Measurements from ENCODE around the gene TAF8. TPM values are rescaled to one million over a fixed set of nuclear protein-coding genes. Genes with fewer than 3 reads are reported as not detected.

Gene TAF8
- total RNA-seq, 1 experiment from 2014 or later: 22.5 TPM

DNA sequence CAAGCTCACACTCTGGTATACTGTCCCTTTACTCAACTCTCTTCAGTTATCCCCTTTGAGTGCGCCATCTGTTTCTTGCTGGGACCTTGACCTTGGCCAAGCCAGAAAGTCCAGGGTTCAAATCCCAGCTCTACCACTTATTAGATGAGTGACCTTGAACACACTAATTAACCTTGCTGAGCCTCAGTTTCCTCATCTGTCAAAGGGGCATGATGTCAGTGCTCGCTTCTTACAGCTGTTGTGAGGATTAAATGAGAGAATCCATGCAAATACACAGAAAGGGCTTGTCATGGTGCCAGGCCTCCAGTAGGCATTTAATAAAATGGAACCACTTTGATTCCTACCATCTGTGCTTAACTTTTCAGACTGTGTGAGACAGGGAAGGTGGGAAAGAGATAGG lies 57.7 kb downstream of the TAF8 start:
- CTCF ChIA-PET: no interaction called here

GRCh38 chr6:42110683-42111082 lies 60.4 kb downstream of the TAF8 start:
- POLR2A ChIA-PET (ENCODE audit: low non-redundant PET): no interaction called here
- no TSS peak for BruUV-seq (replicated peaks)

More for the DNA sequence above, 57.7 kb downstream of the TAF8 start:
- Histone ChIP-seq H3K4me1 (ENCODE audit: insufficient read depth, low read length, poor library complexity, severe bottlenecking) (no peaks in the 10 kb centered on the region), H3K27ac (ENCODE audit: low read depth, low read length, poor library complexity, severe bottlenecking) (no peak overlapping the region), H3K4me3 (ENCODE audit: low read depth, low read length, poor library complexity, severe bottlenecking) (no peak overlapping the region), H3K9me3 (ENCODE audit: low read depth, low read length, poor library complexity, severe bottlenecking) (no peaks in the 10 kb centered on the region), H3K36me3 (ENCODE audit: insufficient read depth, low read length, poor library complexity, severe bottlenecking) (no peaks in the 10 kb centered on the region), H3K27me3 (replicated peaks; ENCODE audit: insufficient read depth, low read depth, low read length, poor library complexity) (no peaks in the 10 kb centered on the region)
- intact Hi-C loops (cut with micrococcal nuclease; ENCODE audit: unreplicated experiment): no loop called here
- no peak for DNase-seq (ENCODE audit: low spot score)
- POLR2A ChIA-PET (ENCODE audit: low non-redundant PET): no interaction called here
- no TSS peak for BruUV-seq (replicated peaks)
- TF ChIP-seq EZH2 (IDR thresholded peaks at IDR 0.05; ENCODE audit: borderline replicate concordance, low read depth, low read length, poor library complexity, severe bottlenecking) (no peak), CTCF (conservative IDR thresholded peaks at IDR 0.05; ENCODE audit: low read depth, low read length) (no peak)

DNA sequence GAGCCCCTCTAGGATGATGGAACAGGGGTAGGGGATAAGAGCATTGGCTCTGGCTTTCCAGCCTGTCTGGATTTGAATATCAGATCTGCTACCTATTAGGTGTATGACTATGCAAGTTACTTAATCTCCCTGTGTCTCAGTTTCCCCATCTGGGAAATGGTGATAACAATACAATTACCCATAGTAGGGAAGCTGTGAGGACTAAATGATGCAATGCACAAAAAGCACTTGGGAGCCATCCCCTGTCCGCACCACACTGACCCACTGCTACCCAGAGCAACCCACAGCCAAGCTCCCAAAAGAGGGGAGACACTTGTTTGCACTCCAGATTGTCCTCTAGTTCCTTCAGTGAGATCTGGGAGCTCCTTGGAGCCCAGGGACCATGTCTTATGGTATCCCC lies 62.0 kb downstream of the TAF8 start:
- POLR2A ChIA-PET (ENCODE audit: low non-redundant PET): no interaction called here

More at GRCh38 chr6:42110683-42111082, 60.4 kb downstream of the TAF8 start:
- Histone ChIP-seq H3K27ac (ENCODE audit: low read depth, low read length, poor library complexity, severe bottlenecking) (no peak overlapping the region), H3K4me1 (ENCODE audit: insufficient read depth, low read length, poor library complexity, severe bottlenecking) (no peaks in the 10 kb centered on the region), H3K9me3 (ENCODE audit: low read depth, low read length, poor library complexity, severe bottlenecking) (no peaks in the 10 kb centered on the region), H3K27me3 (replicated peaks; ENCODE audit: insufficient read depth, low read depth, low read length, poor library complexity) (no peaks in the 10 kb centered on the region), H3K36me3 (ENCODE audit: insufficient read depth, low read length, poor library complexity, severe bottlenecking) (no peaks in the 10 kb centered on the region), H3K4me3 (ENCODE audit: low read depth, low read length, poor library complexity, severe bottlenecking) (no peak overlapping the region)
- CTCF ChIA-PET: interaction anchor here (0.6 kb wide), 1 partner anchor 329 kb away, joined by 3 read pairs; no protein-coding TSS in a partner anchor
- intact Hi-C loops (cut with micrococcal nuclease; ENCODE audit: unreplicated experiment): no loop called here
- no peak for DNase-seq (ENCODE audit: low spot score)
- no peak for TF ChIP-seq CTCF (conservative IDR thresholded peaks at IDR 0.05; ENCODE audit: low read depth, low read length)
- no peak for TF ChIP-seq EZH2 (IDR thresholded peaks at IDR 0.05; ENCODE audit: borderline replicate concordance, low read depth, low read length, poor library complexity, severe bottlenecking)

More for the DNA sequence above, 62.0 kb downstream of the TAF8 start:
- Histone ChIP-seq H3K27ac (ENCODE audit: low read depth, low read length, poor library complexity, severe bottlenecking) (no peak overlapping the region), H3K4me1 (ENCODE audit: insufficient read depth, low read length, poor library complexity, severe bottlenecking) (no peaks in the 10 kb centered on the region), H3K4me3 (ENCODE audit: low read depth, low read length, poor library complexity, severe bottlenecking) (no peak overlapping the region), H3K36me3 (ENCODE audit: insufficient read depth, low read length, poor library complexity, severe bottlenecking) (no peaks in the 10 kb centered on the region), H3K27me3 (replicated peaks; ENCODE audit: insufficient read depth, low read depth, low read length, poor library complexity) (no peaks in the 10 kb centered on the region), H3K9me3 (ENCODE audit: low read depth, low read length, poor library complexity, severe bottlenecking) (no peaks in the 10 kb centered on the region)
- no peak for DNase-seq (ENCODE audit: low spot score)
- CTCF ChIA-PET: no interaction called here
- TF ChIP-seq CTCF (conservative IDR thresholded peaks at IDR 0.05; ENCODE audit: low read depth, low read length): no peak
- no peak for TF ChIP-seq EZH2 (IDR thresholded peaks at IDR 0.05; ENCODE audit: borderline replicate concordance, low read depth, low read length, poor library complexity, severe bottlenecking)
- intact Hi-C loops (cut with micrococcal nuclease; ENCODE audit: unreplicated experiment): no loop called here
- BruUV-seq (replicated peaks): no TSS peak
